Measurements from ENCODE around the gene RASGEF1C. TPM values are rescaled to one million over a fixed set of nuclear protein-coding genes. Genes with fewer than 3 reads are reported as not detected.

Gene RASGEF1C
- total and polyA plus RNA-seq, 2 of the 13 experiments (the other 11 are each of a cell fraction or from before 2014, with no cell fraction given), result not detected

DNA sequence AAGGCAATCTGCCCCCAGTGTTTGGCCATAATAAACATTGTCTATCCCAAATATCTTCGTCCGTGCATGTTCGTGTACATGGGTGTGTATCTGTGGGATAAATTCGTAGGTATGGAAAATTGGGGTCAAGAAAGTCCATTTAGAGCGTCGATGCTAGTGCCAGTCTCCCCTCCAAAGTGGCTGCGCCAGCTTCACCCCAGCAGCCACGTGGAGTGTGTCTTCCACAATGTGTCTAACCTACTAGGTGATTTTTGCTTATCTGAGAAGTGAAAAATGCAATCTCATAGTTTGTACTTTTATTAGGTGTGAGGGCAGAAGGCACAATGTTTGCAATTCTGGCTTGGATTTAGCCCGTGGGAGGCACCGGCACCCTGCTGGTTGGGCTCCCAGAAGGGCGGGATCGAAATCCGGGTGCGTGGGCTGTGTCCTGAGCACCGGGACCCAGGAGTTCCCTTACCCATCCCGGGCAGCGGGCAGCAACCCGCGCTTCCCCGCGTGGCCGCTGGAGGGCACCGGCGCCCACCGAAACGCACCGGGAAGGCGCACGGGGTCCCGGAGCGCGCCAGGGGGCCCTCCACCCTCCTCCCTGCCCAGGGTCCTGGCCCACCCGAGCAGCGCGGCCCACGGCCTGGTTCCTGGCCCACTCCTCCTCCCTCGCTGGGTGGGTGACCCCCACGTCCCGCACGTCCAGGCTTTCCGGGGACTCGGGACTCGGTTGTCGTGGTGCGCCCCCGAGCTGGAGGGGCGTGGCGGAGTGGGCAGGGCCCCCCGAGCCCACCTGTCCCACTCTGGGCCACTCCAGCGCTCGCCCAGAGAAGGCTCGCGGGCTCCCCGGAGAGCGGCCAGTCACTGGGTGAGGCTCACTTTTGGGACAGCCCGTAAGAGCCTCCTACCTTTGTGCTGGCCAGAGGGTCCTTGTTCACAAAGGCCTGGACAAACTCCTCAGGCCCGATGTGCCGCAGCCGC is 82.0 kb downstream of the RASGEF1C start (continued):
- TF ChIP-seq ZBTB38 (CRISPR knock-in tag; IDR thresholded peaks at IDR 0.05) (no peak), PREB (CRISPR knock-in tag; IDR thresholded peaks at IDR 0.05) (no peak), KDM2A (CRISPR knock-in tag; IDR thresholded peaks at IDR 0.05; ENCODE audit: borderline replicate concordance, low read depth) (peak; percentile 42; the same call in 1 of the 2 replicates), FOXA1 (IDR thresholded peaks at IDR 0.05) (no peak), FOXA1 (CRISPR knock-in tag; IDR thresholded peaks at IDR 0.05) (no peak), CERS6 (CRISPR knock-in tag; IDR thresholded peaks at IDR 0.05) (no peak), ZFP91 (CRISPR knock-in tag; IDR thresholded peaks at IDR 0.05; ENCODE audit: borderline replicate concordance) (0 out of 2 replicates have a peak, but pooled peaks have one; percentile 12), TBP (CRISPR knock-in tag; IDR thresholded peaks at IDR 0.05) (no peak), PAX8 (CRISPR knock-in tag; IDR thresholded peaks at IDR 0.05; ENCODE audit: borderline replicate concordance) (no peak), RXRA (CRISPR knock-in tag; IDR thresholded peaks at IDR 0.05) (no peak), SOX5 (CRISPR knock-in tag; IDR thresholded peaks at IDR 0.05; ENCODE audit: borderline replicate concordance) (no peak), YY1 (IDR thresholded peaks at IDR 0.05; ENCODE audit: insufficient read depth, insufficient replicate concordance, low read depth, low read length) (no peak), ZNF260 (CRISPR knock-in tag; IDR thresholded peaks at IDR 0.05; ENCODE audit: borderline replicate concordance, low read depth) (no peak), ZNF850 (CRISPR knock-in tag; conservative IDR thresholded peaks at IDR 0.05) (no peak), AKAP8 (CRISPR knock-in tag; IDR thresholded peaks at IDR 0.05) (no peak), ZBTB20 (CRISPR knock-in tag; IDR thresholded peaks at IDR 0.05; ENCODE audit: borderline replicate concordance, low read depth) (no peak), SOX13 (IDR thresholded peaks at IDR 0.05) (no peak), SOX13 (CRISPR knock-in tag; conservative IDR thresholded peaks at IDR 0.05 in 1 of 2, IDR thresholded peaks at IDR 0.05 in 1 of 2) (no peak), ZNF547 (CRISPR knock-in tag; IDR thresholded peaks at IDR 0.05) (no peak), STAG1 (CRISPR knock-in tag; IDR thresholded peaks at IDR 0.05) (peak; percentile 90), ZNF510 (CRISPR knock-in tag; IDR thresholded peaks at IDR 0.05; ENCODE audit: low read depth) (no peak), KDM5B (CRISPR knock-in tag; IDR thresholded peaks at IDR 0.05; ENCODE audit: borderline replicate concordance) (peak; percentile 28; the same call in 1 of the 2 replicates), ZBTB7A (CRISPR knock-in tag; IDR thresholded peaks at IDR 0.05) (no peak), ZNF652 (CRISPR knock-in tag; IDR thresholded peaks at IDR 0.05; ENCODE audit: borderline replicate concordance, low read depth) (no peak)
- TF ChIP-seq, protein P1, sequence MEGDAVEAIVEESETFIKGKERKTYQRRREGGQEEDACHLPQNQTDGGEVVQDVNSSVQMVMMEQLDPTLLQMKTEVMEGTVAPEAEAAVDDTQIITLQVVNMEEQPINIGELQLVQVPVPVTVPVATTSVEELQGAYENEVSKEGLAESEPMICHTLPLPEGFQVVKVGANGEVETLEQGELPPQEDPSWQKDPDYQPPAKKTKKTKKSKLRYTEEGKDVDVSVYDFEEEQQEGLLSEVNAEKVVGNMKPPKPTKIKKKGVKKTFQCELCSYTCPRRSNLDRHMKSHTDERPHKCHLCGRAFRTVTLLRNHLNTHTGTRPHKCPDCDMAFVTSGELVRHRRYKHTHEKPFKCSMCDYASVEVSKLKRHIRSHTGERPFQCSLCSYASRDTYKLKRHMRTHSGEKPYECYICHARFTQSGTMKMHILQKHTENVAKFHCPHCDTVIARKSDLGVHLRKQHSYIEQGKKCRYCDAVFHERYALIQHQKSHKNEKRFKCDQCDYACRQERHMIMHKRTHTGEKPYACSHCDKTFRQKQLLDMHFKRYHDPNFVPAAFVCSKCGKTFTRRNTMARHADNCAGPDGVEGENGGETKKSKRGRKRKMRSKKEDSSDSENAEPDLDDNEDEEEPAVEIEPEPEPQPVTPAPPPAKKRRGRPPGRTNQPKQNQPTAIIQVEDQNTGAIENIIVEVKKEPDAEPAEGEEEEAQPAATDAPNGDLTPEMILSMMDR (CRISPR knock-in tag; IDR thresholded peaks at IDR 0.05), result peak; percentile 91
